ENCODE measurements around the gene TICAM1. TPM values are rescaled to one million over a fixed set of nuclear protein-coding genes. Genes with fewer than 3 reads are reported as not detected.

Gene TICAM1
- total RNA-seq, 1 experiment from 2014 or later: 9.9 TPM

GRCh38 chr19:4814625-4815425 lies 16.7 kb downstream of the TICAM1 start:
- CTCF ChIA-PET: no interaction called here
- Histone ChIP-seq H2AFZ (no peak overlapping the region), H3K9me3 (ENCODE audit: insufficient read depth, low read depth) (no peaks in the 10 kb centered on the region), H3K36me3 (ENCODE audit: low read depth) (no peaks in the 10 kb centered on the region), H3K4me2 (peak overlapping the region; percentile 88), H3K4me1 (replicated peaks; ENCODE audit: insufficient read depth) (no peaks in the 10 kb centered on the region), H4K20me1 (ENCODE audit: insufficient read depth) (no peaks in the 10 kb centered on the region), H3K9me2 (ENCODE audit: insufficient read depth) (no peaks in the 10 kb centered on the region), H3K4me3 (peak overlapping the region; percentile 52; the same call in 1 of the 2 replicates), H3K79me2 (ENCODE audit: low read depth) (no peaks in the 10 kb centered on the region), H3K27me3 (ENCODE audit: insufficient read depth, low read depth) (no peaks in the 10 kb centered on the region), H3F3A (ENCODE audit: insufficient read depth, low read depth) (peaks cover 24% of the 10 kb centered on the region), H3K27ac (0 out of 2 replicates have a peak overlapping the region, but pooled peaks have one; percentile 16)
- POLR2A ChIA-PET (ENCODE audit: unreplicated experiment): no interaction called here
- TF ChIP-seq CTCF (conservative IDR thresholded peaks at IDR 0.05): no peak
- no peak for TF ChIP-seq EZH2 (IDR thresholded peaks at IDR 0.05; ENCODE audit: low read depth)
- BruUV-seq (replicated peaks): no TSS peak
- intact Hi-C loops (cut with micrococcal nuclease; ENCODE audit: unreplicated experiment): no loop called here
- no peak for DNase-seq

GRCh38 chr19:4811328-4812131 lies 20.0 kb downstream of the TICAM1 start:
- DNase-seq: peak in 1 of 2 experiments; percentile 75
- no peak overlapping the region for H3K4me2 ChIP-seq
- no peaks in the 10 kb centered on the region for H3K9me3 ChIP-seq (ENCODE audit: insufficient read depth, low read depth)
- ChIA-PET CTCF (interaction anchor here (0.6 to 1.9 kb wide), 3 partner anchors 20 to 146 kb away, joined by 6 to 9 read pairs (median 7); partner anchors contain the start of gene FEM1A), POLR2A (ENCODE audit: unreplicated experiment) (no interaction called here)
- TF ChIP-seq EZH2 (IDR thresholded peaks at IDR 0.05; ENCODE audit: low read depth): no peak
- TF ChIP-seq CTCF (conservative IDR thresholded peaks at IDR 0.05): peak; percentile 76
- no peaks in the 10 kb centered on the region for H3K36me3 ChIP-seq (ENCODE audit: low read depth)
- BruUV-seq (replicated peaks): no TSS peak
- H3K27me3 ChIP-seq (ENCODE audit: insufficient read depth, low read depth): no peaks in the 10 kb centered on the region
- H3F3A ChIP-seq (ENCODE audit: insufficient read depth, low read depth): peaks cover 30% of the 10 kb centered on the region
- H2AFZ ChIP-seq: no peak overlapping the region
- peak overlapping the region; percentile 98 for H3K27ac ChIP-seq
- H4K20me1 ChIP-seq (ENCODE audit: insufficient read depth): no peaks in the 10 kb centered on the region
- no peaks in the 10 kb centered on the region for H3K79me2 ChIP-seq (ENCODE audit: low read depth)
- intact Hi-C loops (cut with micrococcal nuclease; ENCODE audit: unreplicated experiment): loop anchor here (2.0 kb wide), 1 partner anchor 55 kb away; the partner anchor contains the start of gene PLIN3
- no peaks in the 10 kb centered on the region for H3K4me1 ChIP-seq (replicated peaks; ENCODE audit: insufficient read depth)
- no peak overlapping the region for H3K4me3 ChIP-seq
- H3K9me2 ChIP-seq (ENCODE audit: insufficient read depth): no peaks in the 10 kb centered on the region

- ChIA-PET CTCF (no interaction called here), POLR2A (ENCODE audit: unreplicated experiment) (no interaction called here)
- no peak for DNase-seq
- H4K20me1 ChIP-seq (ENCODE audit: insufficient read depth): no peaks in the 10 kb centered on the region
- 0 out of 2 replicates have a peak, but pooled peaks cover under 1% of the 10 kb centered on the region for H3K4me1 ChIP-seq (replicated peaks; ENCODE audit: insufficient read depth)
- intact Hi-C loops (cut with micrococcal nuclease; ENCODE audit: unreplicated experiment): no loop called here
- no peak overlapping the region for H3K4me3 ChIP-seq
- no peaks in the 10 kb centered on the region for H3K36me3 ChIP-seq (ENCODE audit: low read depth)
- H2AFZ ChIP-seq: no peak overlapping the region
- TF ChIP-seq CTCF (conservative IDR thresholded peaks at IDR 0.05): no peak
- TF ChIP-seq EZH2 (IDR thresholded peaks at IDR 0.05; ENCODE audit: low read depth): no peak
- no peaks in the 10 kb centered on the region for H3K79me2 ChIP-seq (ENCODE audit: low read depth)
- no peak overlapping the region for H3K4me2 ChIP-seq
- H3K27me3 ChIP-seq (ENCODE audit: insufficient read depth, low read depth): no peaks in the 10 kb centered on the region
- no peaks in the 10 kb centered on the region for H3K9me2 ChIP-seq (ENCODE audit: insufficient read depth)
- no peak overlapping the region for H3K27ac ChIP-seq
- peaks cover 11% of the 10 kb centered on the region for H3F3A ChIP-seq (ENCODE audit: insufficient read depth, low read depth)
- no TSS peak for BruUV-seq (replicated peaks)
- H3K9me3 ChIP-seq (ENCODE audit: insufficient read depth, low read depth): no peaks in the 10 kb centered on the region
Measured at GRCh38 chr19:4807188-4807587, 24.3 kb downstream of the TICAM1 start.

All from PC-9 (cell line).